ENCODE measurements around the gene TMEM132D.

TMEM132D gene

GRCh38 chr12:129373746-129374145 lies 530.1 kb downstream of the TMEM132D start:
- DNase-seq (ENCODE audit: low read depth in 1 of 2, low spot score in 1 of 2): no peak

- no peak for DNase-seq (ENCODE audit: low read depth in 1 of 2, low spot score in 1 of 2)
These were observed 530.9 kb downstream of the TMEM132D start for GRCh38 chr12:129372876-129373275.

- DNase-seq (ENCODE audit: low read depth in 1 of 2, low spot score in 1 of 2): no peak
These were observed 531.5 kb downstream of the TMEM132D start for GRCh38 chr12:129372348-129372747.

- no peak for DNase-seq (ENCODE audit: low read depth in 1 of 2, low spot score in 1 of 2)
These were observed 532.6 kb downstream of the TMEM132D start for GRCh38 chr12:129371268-129371667.

GRCh38 chr12:129366656-129367055 lies 537.2 kb downstream of the TMEM132D start:
- DNase-seq (ENCODE audit: low read depth in 1 of 2, low spot score in 1 of 2): no peak

- no peak for DNase-seq (ENCODE audit: low read depth in 1 of 2, low spot score in 1 of 2)
These were observed 540.8 kb downstream of the TMEM132D start for GRCh38 chr12:129363041-129363440.

- no peak for DNase-seq (ENCODE audit: low read depth in 1 of 2, low spot score in 1 of 2)
These were observed 546.6 kb downstream of the TMEM132D start for GRCh38 chr12:129357233-129357632.

- DNase-seq (ENCODE audit: low read depth in 1 of 2, low spot score in 1 of 2): no peak
These were observed 552.3 kb downstream of the TMEM132D start for GRCh38 chr12:129351481-129351880.

- DNase-seq (ENCODE audit: low read depth in 1 of 2, low spot score in 1 of 2): no peak
These were observed 564.5 kb downstream of the TMEM132D start for GRCh38 chr12:129339336-129339735.

GRCh38 chr12:129337413-129337812 lies 566.4 kb downstream of the TMEM132D start:
- no peak for DNase-seq (ENCODE audit: low read depth in 1 of 2, low spot score in 1 of 2)

- no peak for DNase-seq (ENCODE audit: low read depth in 1 of 2, low spot score in 1 of 2)
These were observed 568.1 kb downstream of the TMEM132D start for GRCh38 chr12:129335773-129336172.

GRCh38 chr12:129332286-129332685 lies 571.5 kb downstream of the TMEM132D start:
- no peak for DNase-seq (ENCODE audit: low read depth in 1 of 2, low spot score in 1 of 2)

- no peak for DNase-seq (ENCODE audit: low read depth in 1 of 2, low spot score in 1 of 2)
These were observed 572.3 kb downstream of the TMEM132D start for GRCh38 chr12:129331356-129332085.

GRCh38 chr12:129328235-129328634 lies 575.6 kb downstream of the TMEM132D start:
- DNase-seq (ENCODE audit: low read depth in 1 of 2, low spot score in 1 of 2): no peak

- no peak for DNase-seq (ENCODE audit: low read depth in 1 of 2, low spot score in 1 of 2)
These were observed 578.3 kb downstream of the TMEM132D start for GRCh38 chr12:129325566-129325965.

GRCh38 chr12:129312048-129312447 lies 591.8 kb downstream of the TMEM132D start:
- no peak for DNase-seq (ENCODE audit: low read depth in 1 of 2, low spot score in 1 of 2)

GRCh38 chr12:129310346-129310745 lies 593.5 kb downstream of the TMEM132D start:
- no peak for DNase-seq (ENCODE audit: low read depth in 1 of 2, low spot score in 1 of 2)

- DNase-seq (ENCODE audit: low read depth in 1 of 2, low spot score in 1 of 2): no peak
These were observed 598.0 kb downstream of the TMEM132D start for GRCh38 chr12:129305851-129306250.

- no peak for DNase-seq (ENCODE audit: low read depth in 1 of 2, low spot score in 1 of 2)
These were observed 599.3 kb downstream of the TMEM132D start for GRCh38 chr12:129304529-129304928.

GRCh38 chr12:129300011-129300410 lies 603.8 kb downstream of the TMEM132D start:
- no peak for DNase-seq (ENCODE audit: low read depth in 1 of 2, low spot score in 1 of 2)

GRCh38 chr12:129298921-129299320 lies 604.9 kb downstream of the TMEM132D start:
- DNase-seq (ENCODE audit: low read depth in 1 of 2, low spot score in 1 of 2): no peak

GRCh38 chr12:129296671-129297070 lies 607.2 kb downstream of the TMEM132D start:
- DNase-seq (ENCODE audit: low read depth in 1 of 2, low spot score in 1 of 2): no peak

- DNase-seq (ENCODE audit: low read depth in 1 of 2, low spot score in 1 of 2): no peak
These were observed 609.0 kb downstream of the TMEM132D start for GRCh38 chr12:129294868-129295267.
